ENCODE results near the gene CHMP1A. TPM values are rescaled to one million over a fixed set of nuclear protein-coding genes. Genes with fewer than 3 reads are reported as not detected.

The CHMP1A gene
- total RNA-seq, 1 experiment from 2014 or later = 108 TPM

DNA sequence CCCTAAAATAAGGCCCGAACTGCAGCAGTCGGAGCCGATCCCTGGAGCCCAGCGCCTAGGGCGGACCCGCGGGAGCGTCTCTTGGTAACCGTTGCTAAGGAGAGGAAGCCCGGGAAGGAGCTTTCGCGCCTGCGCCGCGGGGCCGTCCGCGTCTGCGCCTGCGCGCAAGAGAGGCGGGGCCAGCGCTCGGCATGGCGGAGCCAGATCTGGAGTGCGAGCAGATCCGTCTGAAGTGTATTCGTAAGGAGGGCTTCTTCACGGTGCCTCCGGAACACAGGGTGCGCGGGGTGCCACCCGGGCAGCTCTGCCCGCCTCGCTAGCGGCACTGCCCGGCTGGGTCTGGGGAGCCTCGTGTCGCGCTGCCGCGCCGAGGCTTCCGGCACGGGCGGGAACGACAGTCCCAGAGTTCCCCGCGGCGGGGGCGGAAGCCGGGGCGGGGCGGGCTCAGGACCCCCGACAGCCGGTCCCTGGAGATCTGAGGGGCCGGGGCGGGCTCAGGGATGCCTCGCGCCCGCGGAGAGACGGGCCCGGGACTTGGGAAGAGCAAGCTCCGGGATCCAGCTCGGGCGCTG, 29.1 kb upstream of the CHMP1A start, which contains the start of gene CDK10:
Gene CDK10 (plus strand): TSS at position 170 of the 572 bp plus-strand sequence. CDS start 22 bp downstream, at position 192.
- H3K9ac ChIP-seq (ENCODE audit: low read length) = peak within 1 kb of the TSS; percentile 97
- peak; percentile 90 for DNase-seq
- peaks cover 6% of the 10 kb centered on the region; the same call in 1 of the 2 replicates for H3K4me1 ChIP-seq (ENCODE audit: insufficient read depth, low read length)
- H3F3A ChIP-seq (ENCODE audit: low read length, unreplicated experiment) = no peaks in the 10 kb centered on the region
- peak within 1 kb of the TSS; percentile 86 for H3K4me2 ChIP-seq (ENCODE audit: low read length)
- H3K9me2 ChIP-seq (replicated peaks; ENCODE audit: low read length) = no peaks in the 10 kb centered on the region
- no peaks in the 10 kb centered on the region for H3K27me3 ChIP-seq (ENCODE audit: low read length)
- H3K79me2 ChIP-seq (ENCODE audit: low read length) = peaks cover 27% of the 10 kb centered on the region
- H4K20me1 ChIP-seq (ENCODE audit: low read length) = no peaks in the 10 kb centered on the region
- ChIA-PET POLR2A (ENCODE audit: unreplicated experiment) (interaction anchor here (0.5 to 0.7 kb wide), 2 partner anchors 111 to 286 kb away, joined by 3 read pairs; no protein-coding TSS in a partner anchor), CTCF (interaction anchor here (0.6 kb wide), 1 partner anchor 332 kb away, joined by 3 read pairs; no protein-coding TSS in a partner anchor)
- H3K27ac ChIP-seq (ENCODE audit: low read length) = peak within 1 kb of the TSS; percentile 79
- peak within 1 kb of the TSS; percentile 77 for H2AFZ ChIP-seq (ENCODE audit: low read length)
- no TSS peak for BruUV-seq (replicated peaks)
- peak; percentile 91 for ATAC-seq
- intact Hi-C loops (cut with micrococcal nuclease) = no loop called here
- H3K4me3 ChIP-seq (ENCODE audit: low read length) = peak within 1 kb of the TSS; percentile 76
- peaks cover 4% of the 10 kb centered on the region; the same call in 1 of the 2 replicates for H3K36me3 ChIP-seq (ENCODE audit: low read depth, low read length)
- TF ChIP-seq EZH2 (IDR thresholded peaks at IDR 0.05; ENCODE audit: low read length, unreplicated experiment) (no peak), EZH2phosphoT487 (IDR thresholded peaks at IDR 0.05; ENCODE audit: borderline replicate concordance, low read length) (no peak), CTCF (conservative IDR thresholded peaks at IDR 0.05; ENCODE audit: low read depth, low read length) (no peak)
- H3K9me3 ChIP-seq (ENCODE audit: low read length) = no peaks in the 10 kb centered on the region

- CTCF ChIA-PET = no interaction called here
- H3K9me2 ChIP-seq (replicated peaks; ENCODE audit: low read length) = no peaks in the 10 kb centered on the region
- H3K4me2 ChIP-seq (ENCODE audit: low read length) = no peak overlapping the region
- H3K9me3 ChIP-seq (ENCODE audit: low read length) = no peaks in the 10 kb centered on the region
- no peaks in the 10 kb centered on the region for H3K27me3 ChIP-seq (ENCODE audit: low read length)
- peaks cover 6% of the 10 kb centered on the region; the same call in 1 of the 2 replicates for H3K4me1 ChIP-seq (ENCODE audit: insufficient read depth, low read length)
- H3K9ac ChIP-seq (ENCODE audit: low read length) = no peak overlapping the region
- no peak overlapping the region for H3K27ac ChIP-seq (ENCODE audit: low read length)
- POLR2A ChIA-PET (ENCODE audit: unreplicated experiment) = no interaction called here
- intact Hi-C loops (cut with micrococcal nuclease) = no loop called here
- H3K4me3 ChIP-seq (ENCODE audit: low read length) = no peak overlapping the region
- peaks cover 4% of the 10 kb centered on the region; the same call in 1 of the 2 replicates for H3K36me3 ChIP-seq (ENCODE audit: low read depth, low read length)
- no peaks in the 10 kb centered on the region for H3F3A ChIP-seq (ENCODE audit: low read length, unreplicated experiment)
- no peaks in the 10 kb centered on the region for H4K20me1 ChIP-seq (ENCODE audit: low read length)
- TF ChIP-seq EZH2phosphoT487 (IDR thresholded peaks at IDR 0.05; ENCODE audit: borderline replicate concordance, low read length) = no peak
- no peak for TF ChIP-seq CTCF (conservative IDR thresholded peaks at IDR 0.05; ENCODE audit: low read depth, low read length)
- no peak for TF ChIP-seq EZH2 (IDR thresholded peaks at IDR 0.05; ENCODE audit: low read length, unreplicated experiment)
- no TSS peak for BruUV-seq (replicated peaks)
- DNase-seq = no peak
- no peak for ATAC-seq
- H2AFZ ChIP-seq (ENCODE audit: low read length) = no peak overlapping the region
- peaks cover 27% of the 10 kb centered on the region for H3K79me2 ChIP-seq (ENCODE audit: low read length)
These were observed 28.4 kb upstream of the CHMP1A start for GRCh38 chr16:89685916-89686315.

- no TSS peak for BruUV-seq (replicated peaks)
- Histone ChIP-seq H4K20me1 (ENCODE audit: low read length) (no peaks in the 10 kb centered on the region), H3K4me2 (ENCODE audit: low read length) (no peak overlapping the region), H3K9ac (ENCODE audit: low read length) (no peak overlapping the region), H3K36me3 (ENCODE audit: low read depth, low read length) (no peaks in the 10 kb centered on the region; the same call in 1 of the 2 replicates), H3K4me1 (ENCODE audit: insufficient read depth, low read length) (no peaks in the 10 kb centered on the region), H3F3A (ENCODE audit: low read length, unreplicated experiment) (no peaks in the 10 kb centered on the region), H3K4me3 (ENCODE audit: low read length) (no peak overlapping the region), H2AFZ (ENCODE audit: low read length) (no peak overlapping the region), H3K27ac (ENCODE audit: low read length) (no peak overlapping the region), H3K79me2 (ENCODE audit: low read length) (no peaks in the 10 kb centered on the region), H3K9me3 (ENCODE audit: low read length) (no peaks in the 10 kb centered on the region), H3K27me3 (ENCODE audit: low read length) (no peaks in the 10 kb centered on the region), H3K9me2 (replicated peaks; ENCODE audit: low read length) (no peaks in the 10 kb centered on the region)
- TF ChIP-seq EZH2 (IDR thresholded peaks at IDR 0.05; ENCODE audit: low read length, unreplicated experiment) (no peak), EZH2phosphoT487 (IDR thresholded peaks at IDR 0.05; ENCODE audit: borderline replicate concordance, low read length) (no peak), CTCF (conservative IDR thresholded peaks at IDR 0.05; ENCODE audit: low read depth, low read length) (no peak)
- no peak for ATAC-seq
- POLR2A ChIA-PET (ENCODE audit: unreplicated experiment) = no interaction called here
- intact Hi-C loops (cut with micrococcal nuclease) = no loop called here
- CTCF ChIA-PET = no interaction called here
- DNase-seq = no peak
These were observed 20.8 kb upstream of the CHMP1A start for GRCh38 chr16:89678258-89678657.

All from PC-3 (cell line).